Measurements from ENCODE around the gene NPFFR1. TPM values are rescaled to one million over a fixed set of nuclear protein-coding genes. Genes with fewer than 3 reads are reported as not detected.
A peak's percentile ranks its signal among the peaks of the same experiment; 100 is the strongest.

The NPFFR1 gene
- total RNA-seq, 4 donors from 2014 or later, result 0.03 TPM; not detected in 3

- H3K36me3 ChIP-seq, result no peaks in the 10 kb centered on the region
- H3K4me3 ChIP-seq, result no peak overlapping the region
- ATAC-seq (no peak), DNase-seq (no peak)
- in situ Hi-C loops (cut with MboI; ENCODE audit: low sequenced_read_pairs in 4 of 4) (loop anchor here in 2 of 4 donors (5.0 to 10.0 kb wide), 3 partner anchors 46 to 96 kb away; no protein-coding TSS in a partner anchor), intact Hi-C loops (cut with DNase I; ENCODE audit: low total_unique reads) (no loop called here)
- no peak overlapping the region for H3K27ac ChIP-seq
- no peaks in the 10 kb centered on the region for H3K4me1 ChIP-seq
- TF ChIP-seq POLR2A (IDR thresholded peaks at IDR 0.05) (no peak), CTCF (IDR thresholded peaks at IDR 0.05 in 4 of 5, conservative IDR thresholded peaks at IDR 0.05 in 1 of 5) (no peak)
- H3K27me3 ChIP-seq, result no peaks in the 10 kb centered on the region
- no peaks in the 10 kb centered on the region for H3K9me3 ChIP-seq
These were observed 12.9 kb downstream of the NPFFR1 start for GRCh38 chr10:70270952-70271351.

GRCh38 chr10:70269741-70270140 is 14.1 kb downstream of the NPFFR1 start:
- no peaks in the 10 kb centered on the region for H3K4me1 ChIP-seq
- TF ChIP-seq CTCF (IDR thresholded peaks at IDR 0.05 in 4 of 5, conservative IDR thresholded peaks at IDR 0.05 in 1 of 5) (no peak), POLR2A (IDR thresholded peaks at IDR 0.05) (no peak)
- ATAC-seq, result no peak
- no peak for DNase-seq
- intact Hi-C loops (cut with DNase I; ENCODE audit: low total_unique reads), result no loop called here
- H3K9me3 ChIP-seq, result no peaks in the 10 kb centered on the region
- no peak overlapping the region for H3K4me3 ChIP-seq
- in situ Hi-C loops (cut with MboI; ENCODE audit: low sequenced_read_pairs in 4 of 4), result loop anchor here in 2 of 4 donors (5.0 to 10.0 kb wide), 3 partner anchors 45 to 98 kb away; no protein-coding TSS in a partner anchor
- H3K36me3 ChIP-seq, result no peaks in the 10 kb centered on the region
- H3K27me3 ChIP-seq, result no peaks in the 10 kb centered on the region
- H3K27ac ChIP-seq, result no peak overlapping the region

- Histone ChIP-seq H3K27ac (no peak overlapping the region), H3K4me3 (no peak overlapping the region), H3K9me3 (no peaks in the 10 kb centered on the region), H3K36me3 (no peaks in the 10 kb centered on the region), H3K27me3 (no peaks in the 10 kb centered on the region), H3K4me1 (no peaks in the 10 kb centered on the region)
- DNase-seq (no peak), ATAC-seq (no peak)
- in situ Hi-C loops (cut with MboI; ENCODE audit: low sequenced_read_pairs in 4 of 4), result no loop called here
- no peak for TF ChIP-seq POLR2A (IDR thresholded peaks at IDR 0.05)
- TF ChIP-seq CTCF (IDR thresholded peaks at IDR 0.05 in 4 of 5, conservative IDR thresholded peaks at IDR 0.05 in 1 of 5), result no peak
- intact Hi-C loops (cut with DNase I; ENCODE audit: low total_unique reads), result no loop called here
These were observed 15.4 kb downstream of the NPFFR1 start for GRCh38 chr10:70268376-70268775.

GRCh38 chr10:70267161-70267933 is 16.5 kb downstream of the NPFFR1 start:
- Histone ChIP-seq H3K9me3 (no peaks in the 10 kb centered on the region), H3K27me3 (no peaks in the 10 kb centered on the region), H3K27ac (no peak overlapping the region), H3K4me1 (no peaks in the 10 kb centered on the region), H3K36me3 (no peaks in the 10 kb centered on the region), H3K4me3 (no peak overlapping the region)
- intact Hi-C loops (cut with DNase I; ENCODE audit: low total_unique reads), result no loop called here
- TF ChIP-seq POLR2A (IDR thresholded peaks at IDR 0.05) (no peak), CTCF (IDR thresholded peaks at IDR 0.05 in 4 of 5, conservative IDR thresholded peaks at IDR 0.05 in 1 of 5) (no peak)
- ATAC-seq (peak; percentile 66 to 83), DNase-seq (peak in 1 of 2 donors; percentile 42)
- in situ Hi-C loops (cut with MboI; ENCODE audit: low sequenced_read_pairs in 4 of 4), result no loop called here
